ENCODE data around the gene APBA3. TPM values are rescaled to one million over a fixed set of nuclear protein-coding genes. Genes with fewer than 3 reads are reported as not detected.

The APBA3 gene
- total and polyA plus RNA-seq, 5 donors from 2014 or later = 35.0 to 81.0 (median 45.9) TPM

GRCh38 chr19:3785451-3785937 lies 24.0 kb upstream of the APBA3 start:
- H3K4me1 ChIP-seq (ENCODE audit: control insufficient read depth, insufficient read depth, low read length, poor library complexity, severe bottlenecking) = peaks cover 7% of the 10 kb centered on the region
- ATAC-seq (ENCODE audit: low read depth in 2 of 2) = peak in 1 of 2 donors; percentile 29
- no peak overlapping the region for H3K27ac ChIP-seq (ENCODE audit: insufficient read depth, low read length, poor library complexity, severe bottlenecking)

GRCh38 chr19:3784607-3785450 lies 23.3 kb upstream of the APBA3 start:
- peak overlapping the region in 2 of 4 donors; percentile 76 to 81 for H3K4me3 Mint-ChIP-seq
- peaks cover 8% of the 10 kb centered on the region for H3K36me3 Mint-ChIP-seq
- ATAC-seq (ENCODE audit: low read depth in 2 of 2) (no peak), DNase-seq (no peak)
- no peaks in the 10 kb centered on the region for H3K36me3 ChIP-seq (ENCODE audit: control insufficient read depth, insufficient read depth, low read length)
- H3K4me1 ChIP-seq (ENCODE audit: control insufficient read depth, insufficient read depth, low read length, poor library complexity, severe bottlenecking) = peaks cover 7% of the 10 kb centered on the region
- no peak overlapping the region for H3K4me3 ChIP-seq (ENCODE audit: low read depth, low read length)
- H3K27me3 Mint-ChIP-seq = peaks cover 23% of the 10 kb centered on the region
- peaks cover 0 to 14% (median 0%) of the 10 kb centered on the region in 4 donors for H3K4me1 Mint-ChIP-seq
- no peak overlapping the region for H3K27ac ChIP-seq (ENCODE audit: insufficient read depth, low read length, poor library complexity, severe bottlenecking)
- H3K9me3 Mint-ChIP-seq = peaks cover 2 to 21% (median 7%) of the 10 kb centered on the region in 7 donors
- H3K27me3 ChIP-seq (ENCODE audit: control insufficient read depth, insufficient read depth, low read length) = no peaks in the 10 kb centered on the region
- H3K27ac Mint-ChIP-seq = no peak overlapping the region
- peaks cover 11 to 20% of the 10 kb centered on the region in 2 experiments for H3K9me3 ChIP-seq (ENCODE audit: control insufficient read depth in 2 of 2, low read length in 2 of 2)

More at GRCh38 chr19:3785451-3785937, 24.0 kb upstream of the APBA3 start:
- peaks cover 11 to 20% of the 10 kb centered on the region in 2 experiments for H3K9me3 ChIP-seq (ENCODE audit: control insufficient read depth in 2 of 2, low read length in 2 of 2)
- Mint-ChIP-seq H3K4me3 (peak overlapping the region in 2 of 4 donors; percentile 74 to 81), H3K4me1 (peaks cover 0 to 14% (median 2%) of the 10 kb centered on the region in 4 donors), H3K9me3 (peaks cover 4 to 21% (median 7%) of the 10 kb centered on the region in 7 donors), H3K36me3 (peaks cover 9% of the 10 kb centered on the region), H3K27me3 (peaks cover 25% of the 10 kb centered on the region), H3K27ac (no peak overlapping the region)
- DNase-seq = no peak
- no peaks in the 10 kb centered on the region for H3K36me3 ChIP-seq (ENCODE audit: control insufficient read depth, insufficient read depth, low read length)
- H3K4me3 ChIP-seq (ENCODE audit: low read depth, low read length) = no peak overlapping the region
- no peaks in the 10 kb centered on the region for H3K27me3 ChIP-seq (ENCODE audit: control insufficient read depth, insufficient read depth, low read length)

- peaks cover 15% of the 10 kb centered on the region for H3K27me3 Mint-ChIP-seq
- peak overlapping the region in 3 of 4 donors; percentile 47 to 81 (median 76) for H3K4me3 Mint-ChIP-seq
- ATAC-seq (ENCODE audit: low read depth in 2 of 2) (no peak), DNase-seq (no peak)
- H3K27me3 ChIP-seq (ENCODE audit: control insufficient read depth, insufficient read depth, low read length) = no peaks in the 10 kb centered on the region
- H3K36me3 ChIP-seq (ENCODE audit: control insufficient read depth, insufficient read depth, low read length) = no peaks in the 10 kb centered on the region
- H3K9me3 ChIP-seq (ENCODE audit: control insufficient read depth in 2 of 2, low read length in 2 of 2) = peaks cover 11 to 20% of the 10 kb centered on the region in 2 experiments
- H3K4me3 ChIP-seq (ENCODE audit: low read depth, low read length) = no peak overlapping the region
- peaks cover 0 to 14% (median 0%) of the 10 kb centered on the region in 4 donors for H3K4me1 Mint-ChIP-seq
- peaks cover 8% of the 10 kb centered on the region for H3K36me3 Mint-ChIP-seq
- H3K27ac ChIP-seq (ENCODE audit: insufficient read depth, low read length, poor library complexity, severe bottlenecking) = no peak overlapping the region
- H3K27ac Mint-ChIP-seq = no peak overlapping the region
- H3K9me3 Mint-ChIP-seq = peaks cover 2 to 21% (median 7%) of the 10 kb centered on the region in 7 donors
- H3K4me1 ChIP-seq (ENCODE audit: control insufficient read depth, insufficient read depth, low read length, poor library complexity, severe bottlenecking) = peaks cover 7% of the 10 kb centered on the region
Measured at GRCh38 chr19:3783660-3784584, 22.4 kb upstream of the APBA3 start.

GRCh38 chr19:3782903-3783302 lies 21.4 kb upstream of the APBA3 start:
- no peaks in the 10 kb centered on the region for H3K27me3 ChIP-seq (ENCODE audit: control insufficient read depth, insufficient read depth, low read length)
- H3K4me1 ChIP-seq (ENCODE audit: control insufficient read depth, insufficient read depth, low read length, poor library complexity, severe bottlenecking) = peaks cover 7% of the 10 kb centered on the region
- ATAC-seq (ENCODE audit: low read depth in 2 of 2) (no peak), DNase-seq (no peak)
- no peak overlapping the region for H3K27ac ChIP-seq (ENCODE audit: insufficient read depth, low read length, poor library complexity, severe bottlenecking)
- Mint-ChIP-seq H3K4me3 (no peak overlapping the region), H3K27me3 (peaks cover 12% of the 10 kb centered on the region), H3K9me3 (peaks cover 2 to 21% (median 7%) of the 10 kb centered on the region in 7 donors), H3K4me1 (peaks cover 0 to 14% (median 0%) of the 10 kb centered on the region in 4 donors), H3K36me3 (peaks cover 8% of the 10 kb centered on the region), H3K27ac (no peak overlapping the region)
- no peak overlapping the region for H3K4me3 ChIP-seq (ENCODE audit: low read depth, low read length)
- no peaks in the 10 kb centered on the region for H3K36me3 ChIP-seq (ENCODE audit: control insufficient read depth, insufficient read depth, low read length)
- peaks cover 11 to 20% of the 10 kb centered on the region in 2 experiments for H3K9me3 ChIP-seq (ENCODE audit: control insufficient read depth in 2 of 2, low read length in 2 of 2)

- Histone ChIP-seq H3K4me3 (ENCODE audit: low read depth, low read length) (no peak overlapping the region), H3K4me1 (ENCODE audit: control insufficient read depth, insufficient read depth, low read length, poor library complexity, severe bottlenecking) (peaks cover 7% of the 10 kb centered on the region), H3K9me3 (ENCODE audit: control insufficient read depth in 2 of 2, low read length in 2 of 2) (peaks cover 11 to 20% of the 10 kb centered on the region in 2 experiments), H3K27ac (ENCODE audit: insufficient read depth, low read length, poor library complexity, severe bottlenecking) (no peak overlapping the region), H3K36me3 (ENCODE audit: control insufficient read depth, insufficient read depth, low read length) (no peaks in the 10 kb centered on the region), H3K27me3 (ENCODE audit: control insufficient read depth, insufficient read depth, low read length) (no peaks in the 10 kb centered on the region)
- peaks cover 12% of the 10 kb centered on the region for H3K27me3 Mint-ChIP-seq
- peaks cover 8% of the 10 kb centered on the region for H3K36me3 Mint-ChIP-seq
- peak overlapping the region in 1 of 3 donors; percentile 50 for H3K27ac Mint-ChIP-seq
- H3K4me1 Mint-ChIP-seq = peaks cover 0 to 14% (median 0%) of the 10 kb centered on the region in 4 donors
- DNase-seq (no peak), ATAC-seq (ENCODE audit: low read depth in 2 of 2) (no peak)
- H3K9me3 Mint-ChIP-seq = peaks cover 2 to 21% (median 7%) of the 10 kb centered on the region in 7 donors
- H3K4me3 Mint-ChIP-seq = no peak overlapping the region
Measured at GRCh38 chr19:3782330-3782729, 20.8 kb upstream of the APBA3 start.

GRCh38 chr19:3781603-3782002 lies 20.1 kb upstream of the APBA3 start:
- H3K27me3 Mint-ChIP-seq = peaks cover 7% of the 10 kb centered on the region
- Histone ChIP-seq H3K4me1 (ENCODE audit: control insufficient read depth, insufficient read depth, low read length, poor library complexity, severe bottlenecking) (peaks cover 7% of the 10 kb centered on the region), H3K9me3 (ENCODE audit: control insufficient read depth in 2 of 2, low read length in 2 of 2) (peaks cover 11 to 20% of the 10 kb centered on the region in 2 experiments), H3K36me3 (ENCODE audit: control insufficient read depth, insufficient read depth, low read length) (no peaks in the 10 kb centered on the region), H3K27ac (ENCODE audit: insufficient read depth, low read length, poor library complexity, severe bottlenecking) (no peak overlapping the region), H3K27me3 (ENCODE audit: control insufficient read depth, insufficient read depth, low read length) (no peaks in the 10 kb centered on the region), H3K4me3 (ENCODE audit: low read depth, low read length) (no peak overlapping the region)
- no peak overlapping the region for H3K4me3 Mint-ChIP-seq
- H3K36me3 Mint-ChIP-seq = peaks cover 8% of the 10 kb centered on the region
- DNase-seq = no peak
- peaks cover 0 to 12% (median 0%) of the 10 kb centered on the region in 4 donors for H3K4me1 Mint-ChIP-seq
- peaks cover 2 to 21% (median 7%) of the 10 kb centered on the region in 7 donors for H3K9me3 Mint-ChIP-seq
- H3K27ac Mint-ChIP-seq = no peak overlapping the region
- ATAC-seq (ENCODE audit: low read depth in 2 of 2) = no peak

- no peaks in the 10 kb centered on the region for H3K36me3 ChIP-seq (ENCODE audit: control insufficient read depth, insufficient read depth, low read length)
- H3K27me3 ChIP-seq (ENCODE audit: control insufficient read depth, insufficient read depth, low read length) = no peaks in the 10 kb centered on the region
- H3K4me1 Mint-ChIP-seq = peaks cover 0 to 10% (median 0%) of the 10 kb centered on the region in 4 donors
- H3K9me3 ChIP-seq (ENCODE audit: control insufficient read depth in 2 of 2, low read length in 2 of 2) = peaks cover 11 to 20% of the 10 kb centered on the region in 2 experiments
- no peak overlapping the region for H3K27ac ChIP-seq (ENCODE audit: insufficient read depth, low read length, poor library complexity, severe bottlenecking)
- peaks cover 7% of the 10 kb centered on the region for H3K4me1 ChIP-seq (ENCODE audit: control insufficient read depth, insufficient read depth, low read length, poor library complexity, severe bottlenecking)
- peaks cover 8% of the 10 kb centered on the region for H3K36me3 Mint-ChIP-seq
- peaks cover 6% of the 10 kb centered on the region for H3K27me3 Mint-ChIP-seq
- H3K4me3 Mint-ChIP-seq = no peak overlapping the region
- H3K27ac Mint-ChIP-seq = no peak overlapping the region
- peaks cover 2 to 21% (median 7%) of the 10 kb centered on the region in 7 donors for H3K9me3 Mint-ChIP-seq
- ATAC-seq (ENCODE audit: low read depth in 2 of 2) = no peak
- DNase-seq = peak in 1 of 3 donors; percentile 23
- H3K4me3 ChIP-seq (ENCODE audit: low read depth, low read length) = no peak overlapping the region
Measured at GRCh38 chr19:3780786-3781304, 19.4 kb upstream of the APBA3 start.

Measured in CD4-positive, CD25-positive, alpha-beta regulatory T cell (primary cell).